Fibroblast of pulmonary artery (primary cell): ENCODE measurements around the gene GPR161.
"Not testable (repeated sequence)": the region's sequence is repeated elsewhere in the genome, so short reads cannot be mapped to it uniquely, and the experiment has no call there.

Experiments
- DNase-seq: peaks from one replicate; pipeline ENCODE4 v3.0.0-alpha.2; 2010; ENCODE audit warnings: low read depth
- H3K4me3 ChIP-seq: replicated peaks from 2 replicates; pipeline ENCODE4 v1.5.1; 2011; ENCODE audit warnings: low read depth, mild to moderate bottlenecking, control low read depth, low read length, moderate library complexity
- CTCF ChIP-seq: IDR thresholded peaks from 2 replicates; pipeline ENCODE4 v1.5.1; 2011; ENCODE audit warnings: mild to moderate bottlenecking, control low read depth, low read length, inconsistent platforms; ENCODE audit errors: missing control alignments

GPR161 gene

GRCh38 chr1:168064216-168064615 lies 72.5 kb downstream of the GPR161 start:
- no peak for DNase-seq
- TF ChIP-seq CTCF, result no peak
- H3K4me3 ChIP-seq, result no peak overlapping the region

- no peak for TF ChIP-seq CTCF
- DNase-seq, result peak; percentile 31
- H3K4me3 ChIP-seq, result no peak overlapping the region
These were observed 78.8 kb downstream of the GPR161 start for GRCh38 chr1:168057921-168058320.

GRCh38 chr1:168057355-168057754 lies 79.4 kb downstream of the GPR161 start:
- no peak for TF ChIP-seq CTCF
- H3K4me3 ChIP-seq, result no peak overlapping the region
- no peak for DNase-seq

- H3K4me3 ChIP-seq, DNase-seq: not testable (repeated sequence)
These were observed 80.6 kb downstream of the GPR161 start for GRCh38 chr1:168056152-168056551.

- H3K4me3 ChIP-seq, result no peak overlapping the region
- no peak for DNase-seq
- no peak for TF ChIP-seq CTCF
These were observed 82.6 kb downstream of the GPR161 start for GRCh38 chr1:168054117-168054516.

GRCh38 chr1:168053681-168054080 lies 83.0 kb downstream of the GPR161 start:
- TF ChIP-seq CTCF, result no peak
- no peak for DNase-seq
- H3K4me3 ChIP-seq, result no peak overlapping the region

- no peak for DNase-seq
- TF ChIP-seq CTCF, result no peak
- no peak overlapping the region for H3K4me3 ChIP-seq
These were observed 85.8 kb downstream of the GPR161 start for GRCh38 chr1:168050880-168051279.

GRCh38 chr1:168050307-168050706 lies 86.4 kb downstream of the GPR161 start:
- DNase-seq, result no peak
- no peak overlapping the region for H3K4me3 ChIP-seq
- TF ChIP-seq CTCF, result no peak
